GM18520 (cell line): ENCODE data around the gene PRELID1.

Source experiments
- ATAC-seq: cut with Tn5 transposase; IDR thresholded peaks from one replicate; pipeline ENCODE4 v1.9.1; 2021; ENCODE audit not compliant: unreplicated experiment

PRELID1 gene

GRCh38 chr5:177355868-177356168 is 52.2 kb downstream of the PRELID1 start:
- ATAC-seq = no peak
